Epidermal melanocyte (primary cell): ENCODE results near the gene SPC24.
"Not testable (repeated sequence)": the region's sequence is repeated elsewhere in the genome, so short reads cannot be mapped to it uniquely, and the experiment has no call there.

Experiments
- DNase-seq: peaks from one replicate; pipeline ENCODE4 v3.0.0; 2011; ENCODE audit warnings: low spot score; ENCODE audit not compliant: insufficient read length

Gene SPC24

GRCh38 chr19:11131471-11131870, 24.1 kb downstream of the SPC24 start:
- no peak for DNase-seq

- peak; percentile 81 for DNase-seq
Measured at GRCh38 chr19:11130824-11131455, 24.6 kb downstream of the SPC24 start.

DNA sequence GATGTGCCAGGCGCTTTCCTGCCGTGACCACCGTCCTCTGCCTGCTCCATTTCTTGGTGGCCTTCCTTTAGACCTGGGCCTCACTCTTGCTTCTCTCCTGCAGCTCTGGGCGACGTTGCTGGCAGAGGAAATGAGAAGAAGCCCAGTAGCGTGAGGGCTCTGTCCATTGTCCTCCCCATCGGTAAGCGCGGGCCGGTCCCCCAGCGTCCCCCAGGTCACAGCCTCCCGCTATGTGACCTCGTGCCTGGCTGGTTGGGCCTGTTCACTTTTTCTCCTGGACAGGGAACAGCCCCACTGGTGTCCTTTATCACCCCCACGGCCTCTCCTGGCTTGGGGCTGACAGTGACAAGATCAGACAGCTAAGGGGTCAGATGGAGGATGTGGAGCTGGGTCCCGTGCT, 27.7 kb downstream of the SPC24 start:
- DNase-seq = no peak

DNA sequence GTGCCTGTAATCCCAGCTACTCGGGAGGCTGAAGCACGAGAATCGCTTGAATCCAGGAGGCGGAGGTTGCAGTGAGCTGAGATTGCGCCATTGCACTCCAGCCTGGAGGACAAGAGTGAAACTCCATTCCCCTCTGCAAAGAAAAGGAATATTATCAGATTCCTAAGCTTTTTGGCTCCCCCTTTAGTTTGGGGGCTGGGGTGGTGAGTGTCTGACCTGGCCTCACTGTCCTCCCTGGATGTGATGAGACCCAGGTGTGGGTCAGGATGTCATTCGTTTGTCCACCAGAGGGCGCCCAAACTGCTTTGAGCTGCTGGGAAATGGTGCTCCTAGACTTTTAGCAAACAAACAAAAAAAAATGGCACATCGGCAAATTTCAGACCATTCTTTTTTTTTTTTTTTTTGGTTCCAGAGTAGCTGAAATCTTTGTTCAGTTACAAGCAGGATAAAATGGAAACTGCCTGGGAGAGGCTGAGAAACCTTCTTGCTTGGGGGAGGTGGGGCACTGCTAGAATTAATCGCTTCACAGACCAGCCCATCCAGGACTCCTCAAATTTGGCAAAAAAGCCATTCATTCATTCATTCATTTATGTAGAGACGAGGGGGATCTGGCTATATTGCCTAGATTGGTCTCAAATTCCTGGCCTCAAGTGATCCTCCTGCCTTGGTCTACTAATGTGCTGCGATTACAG, 29.4 kb downstream of the SPC24 start:
- peak; percentile 55 for DNase-seq

- DNase-seq = not testable (repeated sequence)
Measured at GRCh38 chr19:11124157-11124556, 31.4 kb downstream of the SPC24 start.

- DNase-seq = no peak
Measured at GRCh38 chr19:11123114-11123513, 32.5 kb downstream of the SPC24 start.

DNA sequence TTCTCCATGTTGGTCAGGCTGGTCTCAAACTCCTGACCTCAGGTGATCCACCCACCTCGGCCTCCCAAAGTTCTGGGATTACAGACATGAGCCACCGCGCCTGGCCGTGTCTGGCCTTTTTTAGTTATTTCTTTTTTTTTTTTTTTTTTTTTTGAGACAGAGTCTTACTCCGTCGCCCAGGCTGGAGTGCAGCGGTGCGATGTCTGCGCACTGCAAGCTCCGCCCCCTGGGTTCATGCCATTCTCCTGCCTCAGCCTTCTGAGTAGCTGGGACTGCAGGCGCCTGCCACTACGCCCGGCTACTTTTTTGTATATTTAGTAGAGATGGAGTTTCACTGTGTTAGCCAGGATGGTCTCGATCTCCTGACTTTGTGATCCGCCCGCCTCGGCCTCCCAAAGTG, 33.6 kb downstream of the SPC24 start:
- not testable (repeated sequence) for DNase-seq

- DNase-seq = no peak
Measured at GRCh38 chr19:11116507-11116906, 39.1 kb downstream of the SPC24 start.

DNA sequence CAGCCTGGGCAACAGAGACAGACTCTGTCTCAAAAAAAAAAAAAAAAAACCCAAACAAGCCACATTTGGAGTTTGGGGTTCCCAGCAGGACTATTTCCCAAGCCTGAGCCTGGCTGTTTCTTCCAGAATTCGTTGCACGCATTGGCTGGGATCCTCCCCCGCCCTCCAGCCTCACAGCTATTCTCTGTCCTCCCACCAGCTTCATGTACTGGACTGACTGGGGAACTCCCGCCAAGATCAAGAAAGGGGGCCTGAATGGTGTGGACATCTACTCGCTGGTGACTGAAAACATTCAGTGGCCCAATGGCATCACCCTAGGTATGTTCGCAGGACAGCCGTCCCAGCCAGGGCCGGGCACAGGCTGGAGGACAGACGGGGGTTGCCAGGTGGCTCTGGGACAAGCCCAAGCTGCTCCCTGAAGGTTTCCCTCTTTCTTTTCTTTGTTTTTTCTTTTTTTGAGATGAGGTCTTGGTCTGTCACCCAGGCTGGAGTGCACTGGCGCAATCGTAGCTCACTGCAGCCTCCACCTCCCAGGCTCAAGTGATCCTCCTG, 39.6 kb downstream of the SPC24 start:
- no peak for DNase-seq

GRCh38 chr19:11115042-11115441, 40.5 kb downstream of the SPC24 start:
- DNase-seq = no peak

DNA sequence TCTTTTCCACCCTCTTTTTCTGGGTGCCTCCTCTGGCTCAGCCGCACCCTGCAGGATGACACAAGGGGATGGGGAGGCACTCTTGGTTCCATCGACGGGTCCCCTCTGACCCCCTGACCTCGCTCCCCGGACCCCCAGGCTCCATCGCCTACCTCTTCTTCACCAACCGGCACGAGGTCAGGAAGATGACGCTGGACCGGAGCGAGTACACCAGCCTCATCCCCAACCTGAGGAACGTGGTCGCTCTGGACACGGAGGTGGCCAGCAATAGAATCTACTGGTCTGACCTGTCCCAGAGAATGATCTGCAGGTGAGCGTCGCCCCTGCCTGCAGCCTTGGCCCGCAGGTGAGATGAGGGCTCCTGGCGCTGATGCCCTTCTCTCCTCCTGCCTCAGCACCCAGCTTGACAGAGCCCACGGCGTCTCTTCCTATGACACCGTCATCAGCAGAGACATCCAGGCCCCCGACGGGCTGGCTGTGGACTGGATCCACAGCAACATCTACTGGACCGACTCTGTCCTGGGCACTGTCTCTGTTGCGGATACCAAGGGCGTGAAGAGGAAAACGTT, 42.4 kb downstream of the SPC24 start:
- no peak for DNase-seq

GRCh38 chr19:11111771-11112144, 43.8 kb downstream of the SPC24 start:
- no peak for DNase-seq

DNA sequence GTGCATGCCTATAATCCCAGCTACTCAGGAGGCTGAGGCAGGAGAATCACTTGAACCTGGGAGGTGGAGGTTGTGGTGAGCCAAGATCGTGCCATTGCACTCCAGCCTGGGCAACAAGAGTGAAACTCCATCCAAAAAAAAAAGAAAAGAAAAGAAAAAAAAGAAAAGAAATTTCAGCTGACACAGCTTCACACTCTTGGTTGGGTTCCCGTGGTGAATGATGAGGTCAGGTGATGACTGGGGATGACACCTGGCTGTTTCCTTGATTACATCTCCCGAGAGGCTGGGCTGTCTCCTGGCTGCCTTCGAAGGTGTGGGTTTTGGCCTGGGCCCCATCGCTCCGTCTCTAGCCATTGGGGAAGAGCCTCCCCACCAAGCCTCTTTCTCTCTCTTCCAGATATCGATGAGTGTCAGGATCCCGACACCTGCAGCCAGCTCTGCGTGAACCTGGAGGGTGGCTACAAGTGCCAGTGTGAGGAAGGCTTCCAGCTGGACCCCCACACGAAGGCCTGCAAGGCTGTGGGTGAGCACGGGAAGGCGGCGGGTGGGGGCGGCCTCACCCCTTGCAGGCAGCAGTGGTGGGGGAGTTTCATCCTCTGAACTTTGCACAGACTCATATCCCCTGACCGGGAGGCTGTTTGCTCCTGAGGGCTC, 44.3 kb downstream of the SPC24 start:
- DNase-seq = no peak

DNA sequence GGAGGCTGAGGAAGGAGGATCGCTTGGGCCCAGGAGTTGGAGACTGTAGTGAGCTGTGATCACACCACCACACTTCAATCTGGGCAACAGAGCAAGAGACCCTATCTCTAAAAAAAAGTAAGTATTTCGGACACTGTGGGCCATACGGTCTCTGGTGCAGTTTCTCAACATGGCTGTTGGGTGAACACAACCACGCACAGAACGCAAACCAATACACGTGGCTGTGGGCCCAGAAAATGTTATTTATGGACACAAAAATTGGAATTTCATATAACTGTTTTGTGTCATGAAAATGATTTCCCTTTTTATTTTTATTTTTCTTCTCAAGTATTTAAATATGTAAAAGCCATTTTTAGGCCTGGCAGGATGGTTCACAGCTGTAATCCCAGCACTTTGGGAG, 46.8 kb downstream of the SPC24 start:
- DNase-seq = no peak

DNA sequence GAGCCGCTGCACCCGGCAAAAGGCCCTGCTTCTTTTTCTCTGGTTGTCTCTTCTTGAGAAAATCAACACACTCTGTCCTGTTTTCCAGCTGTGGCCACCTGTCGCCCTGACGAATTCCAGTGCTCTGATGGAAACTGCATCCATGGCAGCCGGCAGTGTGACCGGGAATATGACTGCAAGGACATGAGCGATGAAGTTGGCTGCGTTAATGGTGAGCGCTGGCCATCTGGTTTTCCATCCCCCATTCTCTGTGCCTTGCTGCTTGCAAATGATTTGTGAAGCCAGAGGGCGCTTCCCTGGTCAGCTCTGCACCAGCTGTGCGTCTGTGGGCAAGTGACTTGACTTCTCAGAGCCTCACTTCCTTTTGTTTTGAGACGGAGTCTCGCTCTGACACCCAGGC, 49.1 kb downstream of the SPC24 start:
- no peak for DNase-seq

DNA sequence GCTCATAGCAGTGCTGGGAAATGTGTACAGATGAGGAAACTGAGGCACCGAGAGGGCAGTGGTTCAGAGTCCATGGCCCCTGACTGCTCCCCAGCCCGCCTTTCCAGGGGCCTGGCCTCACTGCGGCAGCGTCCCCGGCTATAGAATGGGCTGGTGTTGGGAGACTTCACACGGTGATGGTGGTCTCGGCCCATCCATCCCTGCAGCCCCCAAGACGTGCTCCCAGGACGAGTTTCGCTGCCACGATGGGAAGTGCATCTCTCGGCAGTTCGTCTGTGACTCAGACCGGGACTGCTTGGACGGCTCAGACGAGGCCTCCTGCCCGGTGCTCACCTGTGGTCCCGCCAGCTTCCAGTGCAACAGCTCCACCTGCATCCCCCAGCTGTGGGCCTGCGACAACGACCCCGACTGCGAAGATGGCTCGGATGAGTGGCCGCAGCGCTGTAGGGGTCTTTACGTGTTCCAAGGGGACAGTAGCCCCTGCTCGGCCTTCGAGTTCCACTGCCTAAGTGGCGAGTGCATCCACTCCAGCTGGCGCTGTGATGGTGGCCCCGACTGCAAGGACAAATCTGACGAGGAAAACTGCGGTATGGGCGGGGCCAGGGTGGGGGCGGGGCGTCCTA, 50.5 kb downstream of the SPC24 start:
- no peak for DNase-seq

DNA sequence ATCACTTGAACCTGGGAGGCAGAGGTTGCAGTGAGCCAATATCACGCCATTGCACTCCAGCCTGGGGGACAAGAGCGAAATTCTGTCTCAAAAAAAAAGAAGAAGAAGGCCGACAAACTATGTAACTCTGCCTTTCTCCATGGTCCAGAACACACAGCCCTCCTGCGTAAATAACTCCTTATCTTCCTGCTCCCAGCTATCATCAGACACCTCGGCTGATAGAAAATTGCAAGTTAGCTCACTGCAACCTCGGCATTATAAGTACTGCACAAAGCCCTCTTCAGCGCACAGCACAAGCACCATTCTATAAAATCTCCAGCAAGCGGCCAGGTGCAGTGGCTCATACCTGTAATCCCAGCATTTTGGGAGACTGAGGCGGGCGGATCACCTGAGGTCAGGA, 51.9 kb downstream of the SPC24 start:
- DNase-seq = not testable (repeated sequence)

DNA sequence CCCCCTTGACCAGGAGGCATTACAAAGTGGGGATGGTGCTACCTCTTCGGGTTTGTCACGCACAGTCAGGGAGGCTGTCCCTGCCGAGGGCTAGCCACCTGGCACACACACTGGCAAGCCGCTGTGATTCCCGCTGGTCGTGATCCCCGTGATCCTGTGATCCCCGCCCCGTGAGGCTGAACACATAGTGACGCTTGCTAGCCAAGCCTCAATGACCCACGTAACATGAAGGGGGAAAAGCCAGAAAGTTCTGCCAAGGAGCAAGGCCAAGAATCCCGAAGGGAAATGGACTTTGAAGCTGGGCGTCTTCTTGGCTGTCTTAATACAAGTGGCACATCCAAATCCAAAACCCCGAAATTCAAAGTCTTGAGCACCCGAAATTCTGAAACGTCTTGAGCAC, 52.6 kb downstream of the SPC24 start:
- no peak for DNase-seq

DNA sequence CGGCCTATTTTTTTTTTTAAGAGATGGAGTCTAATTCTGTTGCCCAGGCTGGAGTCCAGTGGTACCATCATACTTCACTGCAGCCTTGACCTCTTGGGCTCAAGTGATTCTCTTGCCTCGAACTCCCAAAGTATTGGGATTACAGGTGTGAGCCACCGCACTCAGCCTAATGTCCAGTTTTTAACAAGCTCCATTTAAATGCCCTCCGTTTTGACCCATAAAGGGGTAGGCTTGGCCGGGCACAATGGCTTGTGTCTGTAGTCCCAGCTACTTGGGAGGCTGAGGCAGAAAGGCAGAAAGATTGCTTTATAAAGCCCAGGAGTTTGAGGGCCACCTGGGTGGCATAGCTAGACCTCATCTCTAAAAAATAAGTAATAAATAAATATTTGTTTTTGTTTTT, 54.5 kb downstream of the SPC24 start:
- DNase-seq = no peak

- no peak for DNase-seq
Measured at GRCh38 chr19:11100049-11100448, 55.5 kb downstream of the SPC24 start.

- no peak for DNase-seq
Measured at GRCh38 chr19:11098861-11099260, 56.7 kb downstream of the SPC24 start.

- DNase-seq = no peak
Measured at GRCh38 chr19:11098327-11098726, 57.3 kb downstream of the SPC24 start.
